GM18520 (cell line): ENCODE data around the gene ITGB3.

Source experiments
- ATAC-seq: cut with Tn5 transposase; IDR thresholded peaks from one replicate; pipeline ENCODE4 v1.9.1; 2021; ENCODE audit not compliant: unreplicated experiment

Gene ITGB3

GRCh38 chr17:47295874-47296255, 42.2 kb downstream of the ITGB3 start:
- ATAC-seq: no peak

DNA sequence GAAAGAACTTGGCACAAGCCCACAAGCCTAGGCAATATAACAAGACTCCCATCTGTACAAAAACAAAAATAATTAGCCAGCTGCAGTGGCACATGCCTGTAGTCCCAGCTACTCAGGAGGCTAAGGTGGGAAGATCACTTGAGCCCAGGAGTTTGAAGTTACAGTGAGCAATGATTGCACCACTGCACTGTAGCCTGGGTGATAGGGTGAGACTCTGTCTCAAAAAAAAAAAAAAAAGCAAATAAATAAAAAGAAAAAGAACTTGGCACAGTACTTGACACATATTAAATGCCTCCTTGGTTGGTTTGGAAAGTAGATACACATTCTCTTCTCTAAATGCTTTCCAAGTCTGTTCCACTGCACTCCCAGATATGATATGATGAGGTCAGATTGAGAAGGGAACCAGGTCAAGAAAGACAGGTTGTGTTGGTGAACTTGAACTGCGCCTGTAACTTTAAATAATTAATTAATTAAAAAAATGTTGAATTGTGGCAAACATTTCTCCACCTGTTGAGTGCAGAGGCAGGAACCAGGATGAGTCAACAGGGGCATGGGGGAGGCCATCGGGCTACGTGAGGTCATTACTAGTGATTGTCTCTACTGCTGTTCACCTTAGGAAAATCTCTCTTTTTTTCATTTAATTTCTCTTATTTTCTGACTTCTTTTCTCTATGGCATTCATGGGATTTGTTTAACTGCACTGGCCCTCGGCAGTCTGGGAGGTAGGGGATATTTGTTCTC, 44.2 kb downstream of the ITGB3 start:
- no peak for ATAC-seq

- ATAC-seq: no peak
Measured at GRCh38 chr17:47298712-47299111, 45.1 kb downstream of the ITGB3 start.

- no peak for ATAC-seq
Measured at GRCh38 chr17:47299239-47299910, 45.7 kb downstream of the ITGB3 start.

DNA sequence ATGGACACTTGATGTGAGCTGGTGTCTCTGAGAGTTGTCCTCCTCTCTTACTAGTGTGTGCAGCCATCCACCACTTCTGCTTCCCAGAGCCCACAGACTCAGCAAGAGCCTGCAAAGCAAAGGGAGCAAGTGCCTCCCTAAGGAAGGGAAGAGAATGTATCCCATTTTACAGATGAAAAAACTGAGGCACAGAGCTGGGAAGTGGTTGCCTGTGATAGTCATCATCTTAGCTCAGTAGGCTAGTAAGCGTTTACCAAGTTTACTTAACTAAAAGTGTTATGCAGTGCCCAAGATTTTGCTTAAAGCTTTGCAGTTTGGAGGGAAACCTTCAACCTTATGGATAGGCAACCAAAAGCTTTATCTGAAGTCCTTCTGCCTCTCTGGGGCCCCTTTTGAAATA, 47.1 kb downstream of the ITGB3 start:
- ATAC-seq: no peak

DNA sequence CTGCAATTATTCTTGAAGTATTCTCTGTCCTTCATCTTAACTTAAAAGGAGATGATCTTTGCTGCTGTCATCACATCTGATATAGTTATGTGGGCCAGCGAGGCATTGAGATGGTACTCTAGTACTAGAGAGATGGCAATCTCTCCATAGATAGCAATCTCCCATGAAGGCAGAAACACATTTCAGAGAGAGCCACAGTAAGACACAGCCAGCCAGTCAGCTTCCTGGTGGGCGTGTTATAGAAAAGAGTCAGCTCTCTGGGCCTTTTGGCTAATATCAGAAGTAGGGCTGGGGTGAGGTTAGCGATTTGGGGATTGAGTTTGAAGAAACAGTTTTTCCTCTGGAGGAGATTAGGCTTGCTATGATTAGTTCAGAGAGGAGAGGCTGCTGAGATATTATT, 47.5 kb downstream of the ITGB3 start:
- ATAC-seq: no peak

GRCh38 chr17:47301831-47302230, 48.2 kb downstream of the ITGB3 start:
- ATAC-seq: no peak

DNA sequence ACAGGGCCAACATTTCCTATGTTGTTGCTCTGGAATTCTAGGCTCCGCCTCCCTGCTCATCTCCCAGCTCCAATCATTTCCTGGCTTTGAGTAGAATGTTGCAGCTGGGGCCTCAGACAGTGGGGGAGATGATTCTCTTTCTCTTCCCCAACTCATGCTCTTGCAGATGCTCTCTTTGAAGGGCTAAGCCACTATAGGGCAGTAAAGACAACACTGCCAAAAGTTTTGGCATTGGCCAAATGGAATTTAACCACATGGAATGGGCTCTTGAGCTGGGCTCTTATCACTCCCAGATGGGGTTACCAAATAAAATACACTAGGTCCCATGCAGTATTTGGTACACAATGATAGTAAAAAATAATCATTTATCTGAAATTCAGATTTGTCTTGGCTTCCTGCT, 50.6 kb downstream of the ITGB3 start:
- no peak for ATAC-seq

- no peak for ATAC-seq
Measured at GRCh38 chr17:47305302-47305923, 51.8 kb downstream of the ITGB3 start.

DNA sequence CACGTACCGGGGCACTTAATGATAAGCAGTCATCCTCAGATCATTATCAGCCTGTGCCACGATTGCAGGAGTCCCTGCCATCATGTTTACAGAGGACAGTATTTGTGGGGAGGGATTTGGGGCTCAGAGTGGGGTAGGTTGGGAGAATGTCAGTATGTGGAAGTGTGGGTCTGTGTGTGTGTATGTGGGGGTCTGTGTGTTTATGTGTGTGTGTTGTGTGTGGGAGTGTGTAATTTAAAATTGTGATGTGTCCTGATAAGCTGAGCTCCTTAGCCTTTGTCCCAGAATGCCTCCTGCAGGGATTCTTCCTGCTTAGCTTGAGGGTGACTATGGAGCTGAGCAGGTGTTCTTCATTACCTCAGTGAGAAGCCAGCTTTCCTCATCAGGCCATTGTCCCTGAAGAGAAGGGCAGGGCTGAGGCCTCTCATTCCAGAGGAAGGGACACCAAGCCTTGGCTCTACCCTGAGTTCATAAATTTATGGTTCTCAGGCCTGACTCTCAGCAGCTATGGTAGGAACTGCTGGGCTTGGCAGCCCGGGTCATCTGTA, 56.6 kb downstream of the ITGB3 start:
- no peak for ATAC-seq

DNA sequence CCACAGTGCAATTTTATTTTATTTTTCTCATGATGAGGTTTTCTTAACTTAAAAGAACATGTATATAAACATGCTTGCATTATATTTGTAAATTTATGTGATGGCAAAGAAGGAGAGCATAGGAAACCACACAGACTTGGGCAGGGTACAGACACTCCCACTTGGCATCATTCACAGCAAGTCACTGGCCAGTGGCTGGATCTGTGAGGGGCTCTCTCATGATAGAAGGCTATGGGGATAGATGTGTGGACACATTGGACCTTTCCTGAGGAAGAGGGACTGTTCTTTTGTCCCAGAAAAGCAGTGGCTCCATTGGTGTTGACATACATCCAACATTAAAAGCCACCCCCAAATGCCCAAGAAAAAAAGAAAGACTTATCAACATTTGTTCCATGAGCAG, 57.8 kb downstream of the ITGB3 start:
- ATAC-seq: no peak

DNA sequence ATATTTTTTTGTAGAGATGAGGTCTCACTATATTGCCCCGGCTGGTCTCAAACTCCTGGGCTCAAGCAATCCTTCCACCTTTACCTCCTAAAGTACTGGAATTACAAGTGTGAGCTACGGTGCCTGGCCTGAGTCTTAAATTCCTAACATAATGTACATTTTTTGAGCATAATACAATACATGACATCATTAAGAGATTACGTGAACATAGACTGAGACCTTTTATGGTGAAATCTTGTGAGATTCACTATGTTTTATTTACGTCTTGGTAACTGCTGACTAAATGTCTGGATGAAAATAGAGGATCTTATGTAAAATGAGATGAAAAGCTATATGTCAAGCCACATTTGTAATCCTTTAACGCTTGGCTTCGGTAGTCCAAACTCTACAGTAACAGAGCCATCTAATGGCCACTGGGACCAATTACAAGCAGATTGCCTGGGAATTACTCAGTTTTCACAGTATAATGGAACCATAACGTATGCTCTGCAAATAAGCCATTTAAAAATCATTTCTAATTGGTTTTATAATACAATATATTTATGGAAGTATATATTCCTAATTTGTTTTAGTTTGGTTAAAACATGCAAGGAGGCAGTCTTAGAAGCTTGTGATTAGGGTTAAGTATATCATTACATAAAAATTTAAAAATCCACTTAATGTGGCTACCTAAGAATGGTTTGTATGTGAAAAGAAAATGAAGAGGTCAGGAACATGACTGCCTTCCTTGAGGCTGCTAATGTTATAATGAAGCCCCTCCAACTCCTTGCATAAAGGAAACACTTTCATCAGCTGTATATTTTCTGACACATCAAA, 62.0 kb downstream of the ITGB3 start:
- no peak for ATAC-seq

DNA sequence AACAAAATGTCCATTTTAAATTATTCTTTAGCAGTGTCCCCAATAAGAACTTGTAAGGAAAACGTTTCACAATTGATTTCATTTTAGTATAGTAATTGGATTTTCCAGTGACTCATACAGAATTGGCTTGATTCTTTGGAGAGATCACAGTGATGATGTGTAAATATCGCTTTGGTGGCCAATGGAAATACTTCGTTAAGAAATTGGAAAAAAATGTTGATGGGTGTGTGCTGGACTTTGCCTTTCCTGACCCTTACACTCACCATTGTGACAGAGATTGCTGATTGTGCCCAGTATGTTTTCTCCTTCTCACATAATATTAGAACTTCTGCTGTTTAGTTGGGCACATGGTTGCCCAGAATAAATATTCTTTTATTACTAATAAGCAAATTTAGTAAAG, 62.7 kb downstream of the ITGB3 start:
- ATAC-seq: no peak

- no peak for ATAC-seq
Measured at GRCh38 chr17:47317119-47317518, 63.5 kb downstream of the ITGB3 start.

- ATAC-seq: no peak
Measured at GRCh38 chr17:47318197-47318918, 64.7 kb downstream of the ITGB3 start.

- no peak for ATAC-seq
Measured at GRCh38 chr17:47320879-47321502, 67.4 kb downstream of the ITGB3 start.

DNA sequence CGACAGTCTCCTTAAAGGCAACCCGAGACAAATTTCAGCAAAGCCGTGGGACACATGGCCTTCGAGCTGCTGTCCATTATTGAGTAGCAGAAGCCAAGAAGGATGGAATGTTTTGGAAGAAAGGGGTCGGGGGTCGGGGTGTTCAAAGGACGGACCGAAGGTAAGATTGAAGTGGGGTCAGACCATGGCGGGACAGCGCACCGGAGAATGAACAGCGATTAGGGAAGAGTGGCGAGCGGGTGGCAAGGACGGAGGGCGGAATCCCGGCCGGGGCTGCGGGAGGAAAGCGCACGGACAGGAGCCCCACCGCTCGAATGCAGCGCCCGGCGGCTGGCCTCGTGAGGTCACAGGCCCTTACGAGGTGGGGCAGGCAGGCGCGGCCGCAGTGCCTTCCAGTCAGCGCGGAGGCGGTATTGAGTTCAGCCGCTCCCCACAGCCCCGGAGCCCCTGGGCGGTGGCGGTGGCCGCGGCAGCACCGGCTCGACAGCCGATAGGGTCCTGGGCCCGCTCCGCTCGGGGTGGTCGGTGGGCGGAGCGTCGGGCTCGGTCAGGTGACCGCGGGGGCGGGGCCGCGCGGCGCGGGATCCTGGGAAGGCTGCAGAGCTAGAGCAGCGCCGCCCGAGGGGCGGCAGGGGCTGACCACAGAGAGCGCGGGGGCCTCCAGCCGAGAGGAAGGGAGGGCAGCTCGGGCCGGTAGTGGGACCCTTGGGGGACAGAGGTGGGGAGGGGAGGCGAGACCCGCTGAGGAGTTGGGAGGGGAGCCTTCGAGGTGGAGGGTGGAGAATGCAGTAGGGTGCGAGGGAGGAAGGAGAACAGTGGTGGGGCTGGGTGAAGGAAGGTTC, 70.0 kb downstream of the ITGB3 start, which contains the start of gene EFCAB13:
Gene EFCAB13 (plus strand): TSS at position 574 of the 842 bp plus-strand sequence. CDS start 4,399 bp downstream, outside the sequence.
- ATAC-seq: peak; percentile 83

DNA sequence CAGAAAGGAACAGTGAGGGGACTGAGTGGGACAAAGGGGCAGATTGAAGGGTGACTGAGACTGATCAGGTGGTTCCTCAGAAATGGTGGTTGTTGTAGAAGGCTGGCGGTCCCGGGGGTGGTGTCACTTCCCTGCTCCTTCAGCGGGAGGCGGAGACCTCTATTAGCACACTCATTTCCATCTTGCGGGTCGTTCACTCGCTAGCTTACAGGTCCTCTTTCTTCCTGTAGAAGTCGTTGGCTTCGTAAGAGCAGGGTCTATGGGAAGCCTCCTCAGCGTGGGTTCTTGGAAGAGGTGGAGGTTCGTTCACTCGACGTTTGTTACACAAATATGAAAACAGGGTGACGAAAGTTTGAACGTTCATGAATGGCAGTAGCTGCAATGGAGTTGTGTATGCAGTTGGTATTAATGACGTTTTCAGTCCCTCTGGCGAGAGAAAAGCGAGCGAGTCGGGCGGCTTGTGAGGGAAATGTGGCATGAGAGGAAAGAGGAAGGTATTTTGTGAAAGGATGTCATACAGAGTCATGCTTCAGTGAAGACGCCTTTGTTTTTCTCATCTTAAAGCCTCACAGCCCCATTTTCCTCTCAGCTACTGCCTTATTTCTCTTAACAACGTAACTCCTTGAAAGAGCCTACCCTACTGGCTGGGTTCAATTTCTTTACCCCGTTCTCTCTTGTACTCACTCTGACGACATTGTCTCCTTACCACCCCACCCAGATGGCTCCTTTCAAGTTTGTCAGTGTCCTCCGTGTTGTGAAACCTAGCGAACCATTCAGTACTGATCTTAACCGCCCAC, 70.8 kb downstream of the ITGB3 start:
- ATAC-seq: peak; percentile 17
